SK-N-SH treated with all-trans-retinoic acid at 6 μM for 48 hours (cell line): ENCODE data around the gene SF1.

Source experiments
- ATAC-seq: fragments of 200-7000 bp; cut with Tn5 transposase; 3 replicates; pipeline ENCODE4 v1.9.1; 2020; ENCODE audit warnings: mild to moderate bottlenecking, moderate library complexity
- ARNTL ChIP-seq: fragments of 450-650 bp; formaldehyde crosslinking; IDR thresholded peaks from 2 replicates; pipeline ENCODE4 v1.5.0; 2020; ENCODE audit warnings: low read depth, mild to moderate bottlenecking, moderate library complexity, borderline replicate concordance
- BACH2 ChIP-seq: fragments of 250-450 bp; sonication (Bioruptor Pico); IDR thresholded peaks from 2 replicates; pipeline ENCODE4 v1.9.0; 2021; ENCODE audit warnings: mild to moderate bottlenecking, borderline replicate concordance
- CSDC2 ChIP-seq: fragments of 250-450 bp; sonication (Bioruptor Pico); IDR thresholded peaks from 2 replicates; pipeline ENCODE4 v1.5.0; 2020; ENCODE audit warnings: mild to moderate bottlenecking, moderate library complexity
- ESRRG ChIP-seq: fragments of 250-450 bp; sonication (Bioruptor Pico); IDR thresholded peaks from 2 replicates; pipeline ENCODE4 v1.6.1; 2021; ENCODE audit warnings: mild to moderate bottlenecking
- GLIS3 ChIP-seq: fragments of 250-450 bp; sonication (Bioruptor Pico); IDR thresholded peaks from 2 replicates; pipeline ENCODE4 v1.5.0; 2020; ENCODE audit warnings: mild to moderate bottlenecking, moderate library complexity
- OSR1 ChIP-seq: fragments of 250-450 bp; sonication (Bioruptor Pico); IDR thresholded peaks from 2 replicates; pipeline ENCODE4 v1.8.0; 2022; ENCODE audit warnings: moderate library complexity, mild to moderate bottlenecking, inconsistent platforms
- PATZ1 ChIP-seq: fragments of 250-450 bp; sonication (Bioruptor Pico); IDR thresholded peaks from 2 replicates; pipeline ENCODE4 v1.8.0; 2020; ENCODE audit warnings: mild to moderate bottlenecking, moderate library complexity, borderline replicate concordance
- PPARA ChIP-seq: fragments of 250-450 bp; sonication (Bioruptor Pico); IDR thresholded peaks from 2 replicates; pipeline ENCODE4 v1.5.0; 2020; ENCODE audit warnings: mild to moderate bottlenecking, borderline replicate concordance
- RARB ChIP-seq: fragments of 250-450 bp; sonication (Bioruptor Pico); IDR thresholded peaks from 2 replicates; pipeline ENCODE4 v1.8.0; 2021; ENCODE audit warnings: mild to moderate bottlenecking, moderate library complexity
- SNAI2 ChIP-seq: fragments of 250-450 bp; sonication (Bioruptor Pico); IDR thresholded peaks from 2 replicates; pipeline ENCODE4 v1.5.0; 2020; ENCODE audit warnings: mild to moderate bottlenecking, moderate library complexity
- TCF4 ChIP-seq: fragments of 250-450 bp; sonication (Bioruptor Pico); IDR thresholded peaks from 2 replicates; pipeline ENCODE4 v1.8.0; 2021; ENCODE audit warnings: mild to moderate bottlenecking, moderate library complexity, borderline replicate concordance
- TOX ChIP-seq: fragments of 250-450 bp; sonication (Bioruptor Pico); IDR thresholded peaks from 2 replicates; pipeline ENCODE4 v1.8.0; 2021; ENCODE audit warnings: mild to moderate bottlenecking, moderate library complexity, borderline replicate concordance
- ZC3H10 ChIP-seq: fragments of 250-450 bp; sonication (Bioruptor Pico); IDR thresholded peaks from 2 replicates; pipeline ENCODE4 v1.5.1; 2021; ENCODE audit warnings: mild to moderate bottlenecking, moderate library complexity
- ZFP3 ChIP-seq: fragments of 250-450 bp; sonication (Bioruptor Pico); IDR thresholded peaks from 2 replicates; pipeline ENCODE4 v1.5.0; 2020; ENCODE audit warnings: mild to moderate bottlenecking, moderate library complexity
- ZFP30 ChIP-seq: fragments of 450-650 bp; formaldehyde crosslinking; IDR thresholded peaks from 2 replicates; pipeline ENCODE4 v1.5.0; 2022; ENCODE audit warnings: mild to moderate bottlenecking, moderate library complexity
- ZNF565 ChIP-seq: fragments of 450-650 bp; formaldehyde crosslinking; conservative IDR thresholded peaks from 2 replicates; pipeline ENCODE4 v1.5.0; 2020; ENCODE audit warnings: low read depth, mild to moderate bottlenecking, moderate library complexity
- ZNF70 ChIP-seq: fragments of 450-650 bp; formaldehyde crosslinking; IDR thresholded peaks from 2 replicates; pipeline ENCODE4 v1.5.0; 2020; ENCODE audit warnings: mild to moderate bottlenecking, moderate library complexity
- ZNF8 ChIP-seq: fragments of 450-650 bp; formaldehyde crosslinking; IDR thresholded peaks from 2 replicates; pipeline ENCODE4 v1.5.0; 2020; ENCODE audit warnings: mild to moderate bottlenecking, moderate library complexity
- TF ChIP-seq, protein P1 (sequence below): fragments of 250-450 bp; sonication (Bioruptor Pico); IDR thresholded peaks from 2 replicates; pipeline ENCODE4 v1.8.0; 2021; ENCODE audit warnings: low read depth, mild to moderate bottlenecking, moderate library complexity, borderline replicate concordance
- TF ChIP-seq, protein P2 (sequence below): fragments of 250-450 bp; sonication (Bioruptor Pico); IDR thresholded peaks from 2 replicates; pipeline ENCODE4 v1.5.1; 2021; ENCODE audit warnings: mild to moderate bottlenecking, moderate library complexity

The SF1 gene

GRCh38 chr11:64786308-64786707, 8.0 kb upstream of the SF1 start:
- no peak for ATAC-seq
- TF ChIP-seq TOX (no peak), ZNF565 (CRISPR knock-in tag) (no peak), CSDC2 (CRISPR knock-in tag) (no peak), PATZ1 (no peak), ARNTL (no peak), ZFP30 (CRISPR knock-in tag) (no peak), ZNF70 (no peak), ZNF8 (CRISPR knock-in tag) (no peak), ZFP3 (no peak), GLIS3 (no peak), ESRRG (CRISPR knock-in tag) (no peak), BACH2 (CRISPR knock-in tag) (no peak)
- TF ChIP-seq, protein P1, sequence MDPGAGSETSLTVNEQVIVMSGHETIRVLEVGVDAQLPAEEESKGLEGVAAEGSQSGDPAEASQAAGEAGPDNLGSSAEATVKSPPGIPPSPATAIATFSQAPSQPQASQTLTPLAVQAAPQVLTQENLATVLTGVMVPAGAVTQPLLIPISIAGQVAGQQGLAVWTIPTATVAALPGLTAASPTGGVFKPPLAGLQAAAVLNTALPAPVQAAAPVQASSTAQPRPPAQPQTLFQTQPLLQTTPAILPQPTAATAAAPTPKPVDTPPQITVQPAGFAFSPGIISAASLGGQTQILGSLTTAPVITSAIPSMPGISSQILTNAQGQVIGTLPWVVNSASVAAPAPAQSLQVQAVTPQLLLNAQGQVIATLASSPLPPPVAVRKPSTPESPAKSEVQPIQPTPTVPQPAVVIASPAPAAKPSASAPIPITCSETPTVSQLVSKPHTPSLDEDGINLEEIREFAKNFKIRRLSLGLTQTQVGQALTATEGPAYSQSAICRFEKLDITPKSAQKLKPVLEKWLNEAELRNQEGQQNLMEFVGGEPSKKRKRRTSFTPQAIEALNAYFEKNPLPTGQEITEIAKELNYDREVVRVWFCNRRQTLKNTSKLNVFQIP (CRISPR knock-in tag): no peak

DNA sequence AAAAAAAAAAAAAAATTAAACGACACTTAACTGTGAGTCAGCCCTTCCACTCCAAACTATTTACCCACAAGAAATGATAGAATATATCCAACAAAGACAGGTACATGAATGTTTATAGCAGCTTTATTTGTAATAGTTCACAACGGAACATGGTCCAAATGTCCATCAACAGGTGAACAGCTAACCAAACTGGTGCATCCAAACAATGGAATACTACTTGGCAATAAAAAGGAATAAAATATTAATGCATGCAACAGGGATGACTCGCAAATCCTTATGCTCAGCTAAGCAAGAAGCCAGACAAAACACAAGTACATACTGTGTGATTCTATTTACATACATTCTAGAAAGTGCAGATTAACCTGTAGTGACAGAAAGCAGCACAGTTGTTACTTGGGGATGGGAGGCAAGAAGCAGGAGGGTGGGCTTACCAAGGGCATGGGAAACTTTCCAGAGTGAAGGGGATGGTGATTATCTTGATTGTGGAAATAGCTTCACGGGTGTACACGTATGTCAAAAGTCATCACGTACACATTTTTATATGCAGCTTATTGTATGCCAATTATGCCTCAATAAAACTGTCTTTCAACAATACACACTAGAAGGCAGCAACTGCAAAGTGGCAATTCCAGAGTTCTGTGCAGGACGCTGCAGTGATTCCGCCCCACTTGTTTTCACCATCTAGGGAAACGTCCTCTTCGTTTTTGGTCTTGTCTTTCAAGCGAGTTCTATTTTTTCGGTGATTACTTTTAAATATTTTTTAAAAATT, 6.7 kb upstream of the SF1 start:
- no peak for ATAC-seq
- TF ChIP-seq TOX: no peak
- no peak for TF ChIP-seq SNAI2 (CRISPR knock-in tag)
- TF ChIP-seq, protein P2, sequence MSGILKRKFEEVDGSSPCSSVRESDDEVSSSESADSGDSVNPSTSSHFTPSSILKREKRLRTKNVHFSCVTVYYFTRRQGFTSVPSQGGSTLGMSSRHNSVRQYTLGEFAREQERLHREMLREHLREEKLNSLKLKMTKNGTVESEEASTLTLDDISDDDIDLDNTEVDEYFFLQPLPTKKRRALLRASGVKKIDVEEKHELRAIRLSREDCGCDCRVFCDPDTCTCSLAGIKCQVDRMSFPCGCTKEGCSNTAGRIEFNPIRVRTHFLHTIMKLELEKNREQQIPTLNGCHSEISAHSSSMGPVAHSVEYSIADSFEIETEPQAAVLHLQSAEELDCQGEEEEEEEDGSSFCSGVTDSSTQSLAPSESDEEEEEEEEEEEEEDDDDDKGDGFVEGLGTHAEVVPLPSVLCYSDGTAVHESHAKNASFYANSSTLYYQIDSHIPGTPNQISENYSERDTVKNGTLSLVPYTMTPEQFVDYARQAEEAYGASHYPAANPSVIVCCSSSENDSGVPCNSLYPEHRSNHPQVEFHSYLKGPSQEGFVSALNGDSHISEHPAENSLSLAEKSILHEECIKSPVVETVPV (CRISPR knock-in tag): no peak
- no peak for TF ChIP-seq RARB (CRISPR knock-in tag)
- no peak for TF ChIP-seq ARNTL
- TF ChIP-seq OSR1: no peak
- TF ChIP-seq ZNF565 (CRISPR knock-in tag): no peak
- TF ChIP-seq, protein P1 (CRISPR knock-in tag): no peak
- TF ChIP-seq BACH2 (CRISPR knock-in tag): no peak
- no peak for TF ChIP-seq ZFP3

DNA sequence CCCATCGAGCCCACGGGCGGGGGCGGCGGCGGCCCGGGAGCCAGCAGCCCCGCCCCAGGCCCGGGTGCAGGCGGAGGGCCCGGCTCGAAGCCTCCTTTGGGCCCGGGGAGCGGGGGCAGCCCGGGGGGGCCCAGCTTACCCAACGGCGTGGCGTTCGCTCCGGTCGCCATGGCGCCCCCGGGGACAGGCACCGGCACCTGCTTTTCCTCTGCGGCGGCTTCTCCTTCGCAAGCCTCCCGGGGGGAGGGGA, 194 bp downstream of the SF1 start:
- TF ChIP-seq CSDC2 (CRISPR knock-in tag): no peak
- no peak for TF ChIP-seq ZC3H10 (CRISPR knock-in tag)
- TF ChIP-seq PPARA (CRISPR knock-in tag): no peak
- TF ChIP-seq, all 23 proteins: peak for 0
- ATAC-seq: no peak

DNA sequence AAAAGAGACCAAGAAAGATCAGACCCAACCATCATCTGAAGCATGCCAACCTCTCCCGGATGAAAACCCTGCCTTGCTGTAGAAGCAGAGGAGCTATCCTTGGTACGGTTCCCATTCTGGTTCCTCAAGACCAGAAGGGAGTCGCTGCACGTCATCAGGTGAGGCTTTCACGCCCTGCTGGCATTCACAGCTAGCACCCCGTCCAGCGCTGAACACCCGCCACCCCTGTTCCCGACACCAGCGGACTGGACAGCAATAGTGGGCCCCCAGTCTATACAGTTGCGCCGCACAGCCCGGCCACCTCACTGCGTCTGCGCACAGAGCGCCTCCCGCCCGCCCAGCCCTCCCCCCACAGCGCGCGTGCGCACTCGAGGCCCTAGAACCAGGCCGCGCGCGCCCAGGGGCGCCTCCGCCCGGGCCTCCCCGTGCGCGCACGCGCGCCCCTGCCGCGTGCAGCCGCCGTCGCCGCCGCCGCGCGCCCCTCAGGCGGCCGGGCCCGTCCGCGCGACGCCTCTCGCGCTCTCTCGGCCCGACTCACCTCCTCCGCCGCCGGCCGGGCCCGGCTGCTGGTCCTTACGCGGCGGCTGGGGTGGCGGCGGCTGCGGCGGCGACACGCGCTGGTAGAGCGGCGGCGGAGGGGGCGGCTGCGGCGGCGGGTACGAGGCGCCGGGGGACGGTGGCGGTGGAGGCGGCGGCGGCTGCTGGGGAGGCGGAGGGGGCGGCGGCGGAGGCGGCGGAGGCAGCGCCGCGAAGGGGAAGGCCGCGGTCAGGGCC, 706 bp downstream of the SF1 start:
- peak; percentile 3 for ATAC-seq
- TF ChIP-seq TCF4 (CRISPR knock-in tag): no peak
- no peak for TF ChIP-seq ZC3H10 (CRISPR knock-in tag)
- no peak for TF ChIP-seq PATZ1
